GM12878 (cell line): ENCODE results near the gene DNAJC25. TPM values are rescaled to one million over a fixed set of nuclear protein-coding genes. Genes with fewer than 3 reads are reported as not detected.

Experiments
- CHD1 ChIP-seq: IDR thresholded peaks from 2 replicates; pipeline ENCODE4 v1.6.1; 2012; ENCODE audit warnings: low read depth, low read length, improper control_type of control experiment
- DPF2 ChIP-seq: fragments of 450-650 bp; IDR thresholded peaks from 2 replicates; pipeline ENCODE4 v1.6.1; 2017; ENCODE audit warnings: mild to moderate bottlenecking
- EED ChIP-seq: sonication (generic); IDR thresholded peaks from 2 replicates; pipeline ENCODE4 v1.6.1; 2016; ENCODE audit warnings: antibody characterized with exemption, low read depth
- GATAD2B ChIP-seq: fragments of 450-650 bp; conservative IDR thresholded peaks from 2 replicates; pipeline ENCODE4 v1.6.1; 2017; ENCODE audit warnings: low read depth, mild to moderate bottlenecking, moderate library complexity
- IKZF2 ChIP-seq, 2 experiments: fragments of 450-650 bp; IDR thresholded peaks; 2 replicates each; pipeline ENCODE4 v1.6.1; 2017; ENCODE audit warnings: mild to moderate bottlenecking in 2 of 2, moderate library complexity in 2 of 2
- IRF4 ChIP-seq: IDR thresholded peaks from 2 replicates; pipeline ENCODE4 v1.6.1; 2011; ENCODE audit warnings: low read depth, low read length
- KAT2A ChIP-seq: conservative IDR thresholded peaks from 2 replicates; pipeline ENCODE4 v1.6.1; 2011; ENCODE audit warnings: low read depth, low read length; ENCODE audit not compliant: control insufficient read depth
- LARP7 ChIP-seq: fragments of 450-650 bp; IDR thresholded peaks from 2 replicates; pipeline ENCODE4 v1.6.1; 2017; ENCODE audit warnings: mild to moderate bottlenecking
- NBN ChIP-seq: fragments of 450-650 bp; IDR thresholded peaks from 2 replicates; pipeline ENCODE4 v1.6.1; 2016
- NFYB ChIP-seq: IDR thresholded peaks from 2 replicates; pipeline ENCODE4 v1.6.1; 2011; ENCODE audit warnings: low read depth, mild to moderate bottlenecking, low read length, improper control_type of control experiment, moderate library complexity; ENCODE audit not compliant: insufficient read depth
- RAD51 ChIP-seq: fragments of 450-650 bp; IDR thresholded peaks from 2 replicates; pipeline ENCODE4 v1.6.1; 2016; ENCODE audit warnings: moderate library complexity, mild to moderate bottlenecking, inconsistent platforms
- SPI1 ChIP-seq: IDR thresholded peaks from 2 replicates; pipeline ENCODE4 v1.6.1; 2011; ENCODE audit warnings: low read depth, mild to moderate bottlenecking, low read length, moderate library complexity, borderline replicate concordance; ENCODE audit not compliant: insufficient read depth
- SREBF1 ChIP-seq: IDR thresholded peaks from 2 replicates; pipeline ENCODE4 v1.6.1; 2012; ENCODE audit warnings: mild to moderate bottlenecking, low read length
- STAT3 ChIP-seq: IDR thresholded peaks from 2 replicates; pipeline ENCODE4 v1.6.1; 2011; ENCODE audit warnings: low read depth, low read length, improper control_type of control experiment
- ZNF217 ChIP-seq: fragments of 450-650 bp; IDR thresholded peaks from 2 replicates; pipeline ENCODE4 v1.6.1; 2017; ENCODE audit warnings: antibody characterized with exemption, mild to moderate bottlenecking
- ZNF622 ChIP-seq: fragments of 450-650 bp; IDR thresholded peaks from 2 replicates; pipeline ENCODE4 v1.6.1; 2017; ENCODE audit warnings: mild to moderate bottlenecking, inconsistent platforms
- polyA plus RNA-seq, 11 experiments: library from polyadenylated mRNA; depleted of rRNA in 4 of 11; unstranded in 6 of 11; stranded (reverse) in 5 of 11; fragments of >200 nt; fragmentation: Nextera tagmentation in 4 of 11; fragmentation: Illumina TruSeq in 1 of 11; extraction: Ambion mirVana in 4 of 11; extraction: Trizol in 1 of 11; gene quantifications; 1 replicate in 1 of 11; 2 replicates in 10 of 11; pipeline versions ENCODE4 v1.2.1 to v1.2.3, GENCODE V29; 2011 to 2016; ENCODE audit warnings: inconsistent platforms in 2 of 11, missing spikeins in 2 of 11, low read depth in 1 of 11
- total RNA-seq, 4 experiments: library from RNA; depleted of rRNA in 3 of 4; stranded (reverse); fragments of >200 nt in 3 of 4; fragmentation: Illumina TruSeq in 1 of 4; extraction: Trizol in 1 of 4; gene quantifications; 2 replicates each; pipeline versions ENCODE4 v1.2.1 to v1.2.3, GENCODE V29; 2013 to 2021
- TF ChIP-seq, protein P1 (sequence below): fragments of 150-350 bp; IDR thresholded peaks from 2 replicates; pipeline ENCODE4 v1.6.1; 2016; ENCODE audit warnings: low read depth, low read length
- TF ChIP-seq, protein P2 (sequence below): fragments of 450-650 bp; conservative IDR thresholded peaks from 2 replicates; pipeline ENCODE4 v1.6.1; 2017; ENCODE audit warnings: mild to moderate bottlenecking, moderate library complexity
- TF ChIP-seq, protein P3 (sequence below): IDR thresholded peaks from 2 replicates; pipeline ENCODE4 v1.6.1; 2012; ENCODE audit warnings: mild to moderate bottlenecking, low read depth, low read length
- TF ChIP-seq, protein P4 (sequence below): IDR thresholded peaks from 2 replicates; pipeline ENCODE4 v1.6.1; 2012; ENCODE audit warnings: low read depth, low read length, improper control_type of control experiment
- TF ChIP-seq, protein P5 (sequence below): IDR thresholded peaks from 2 replicates; pipeline ENCODE4 v1.6.1; 2011; ENCODE audit warnings: borderline replicate concordance, low read depth, mild to moderate bottlenecking, moderate library complexity, low read length; ENCODE audit not compliant: insufficient read depth, poor library complexity, severe bottlenecking

The DNAJC25 gene
- total and polyA plus RNA-seq, 10 of the 15 experiments (the other 5 are each of a cell fraction or from before 2014, with no cell fraction given) = 2.4 to 6.4 (median 4.0) TPM

DNA sequence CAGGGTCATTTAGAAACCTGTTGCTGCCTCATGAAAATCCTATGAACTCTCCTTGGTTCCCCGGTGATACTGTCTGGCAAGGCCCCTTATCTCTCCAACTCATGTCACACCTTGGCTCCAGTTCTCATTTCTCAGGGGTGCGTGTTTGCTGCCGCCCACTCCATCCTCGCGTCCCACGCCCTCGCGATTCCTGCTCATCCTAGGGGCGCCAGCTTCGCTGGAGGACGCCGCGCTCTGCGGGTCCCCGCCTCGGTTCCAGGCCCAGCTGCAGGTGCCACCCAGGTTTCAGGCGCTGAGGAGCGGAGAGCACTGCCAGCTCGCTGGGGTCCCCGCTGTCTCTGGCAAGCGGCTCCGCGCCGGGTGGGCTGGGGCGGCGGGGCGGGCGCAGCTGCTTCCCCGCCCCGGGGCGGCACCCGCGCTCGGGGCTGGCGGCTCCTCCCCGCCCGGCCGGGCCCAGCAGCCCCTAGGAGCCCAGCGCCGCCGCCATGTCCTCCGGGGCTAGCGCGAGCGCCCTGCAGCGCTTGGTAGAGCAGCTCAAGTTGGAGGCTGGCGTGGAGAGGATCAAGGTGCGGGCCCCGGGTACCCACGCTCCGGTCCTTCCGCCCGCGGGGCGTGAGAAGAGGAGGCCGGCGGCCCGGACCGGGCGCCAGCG lies 30.1 kb downstream of the DNAJC25 start, which contains the start of gene GNG10 (continued):
- TF ChIP-seq, protein P1, sequence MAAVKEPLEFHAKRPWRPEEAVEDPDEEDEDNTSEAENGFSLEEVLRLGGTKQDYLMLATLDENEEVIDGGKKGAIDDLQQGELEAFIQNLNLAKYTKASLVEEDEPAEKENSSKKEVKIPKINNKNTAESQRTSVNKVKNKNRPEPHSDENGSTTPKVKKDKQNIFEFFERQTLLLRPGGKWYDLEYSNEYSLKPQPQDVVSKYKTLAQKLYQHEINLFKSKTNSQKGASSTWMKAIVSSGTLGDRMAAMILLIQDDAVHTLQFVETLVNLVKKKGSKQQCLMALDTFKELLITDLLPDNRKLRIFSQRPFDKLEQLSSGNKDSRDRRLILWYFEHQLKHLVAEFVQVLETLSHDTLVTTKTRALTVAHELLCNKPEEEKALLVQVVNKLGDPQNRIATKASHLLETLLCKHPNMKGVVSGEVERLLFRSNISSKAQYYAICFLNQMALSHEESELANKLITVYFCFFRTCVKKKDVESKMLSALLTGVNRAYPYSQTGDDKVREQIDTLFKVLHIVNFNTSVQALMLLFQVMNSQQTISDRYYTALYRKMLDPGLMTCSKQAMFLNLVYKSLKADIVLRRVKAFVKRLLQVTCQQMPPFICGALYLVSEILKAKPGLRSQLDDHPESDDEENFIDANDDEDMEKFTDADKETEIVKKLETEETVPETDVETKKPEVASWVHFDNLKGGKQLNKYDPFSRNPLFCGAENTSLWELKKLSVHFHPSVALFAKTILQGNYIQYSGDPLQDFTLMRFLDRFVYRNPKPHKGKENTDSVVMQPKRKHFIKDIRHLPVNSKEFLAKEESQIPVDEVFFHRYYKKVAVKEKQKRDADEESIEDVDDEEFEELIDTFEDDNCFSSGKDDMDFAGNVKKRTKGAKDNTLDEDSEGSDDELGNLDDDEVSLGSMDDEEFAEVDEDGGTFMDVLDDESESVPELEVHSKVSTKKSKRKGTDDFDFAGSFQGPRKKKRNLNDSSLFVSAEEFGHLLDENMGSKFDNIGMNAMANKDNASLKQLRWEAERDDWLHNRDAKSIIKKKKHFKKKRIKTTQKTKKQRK = no peak
- TF ChIP-seq EED = no peak
- TF ChIP-seq, protein P2, sequence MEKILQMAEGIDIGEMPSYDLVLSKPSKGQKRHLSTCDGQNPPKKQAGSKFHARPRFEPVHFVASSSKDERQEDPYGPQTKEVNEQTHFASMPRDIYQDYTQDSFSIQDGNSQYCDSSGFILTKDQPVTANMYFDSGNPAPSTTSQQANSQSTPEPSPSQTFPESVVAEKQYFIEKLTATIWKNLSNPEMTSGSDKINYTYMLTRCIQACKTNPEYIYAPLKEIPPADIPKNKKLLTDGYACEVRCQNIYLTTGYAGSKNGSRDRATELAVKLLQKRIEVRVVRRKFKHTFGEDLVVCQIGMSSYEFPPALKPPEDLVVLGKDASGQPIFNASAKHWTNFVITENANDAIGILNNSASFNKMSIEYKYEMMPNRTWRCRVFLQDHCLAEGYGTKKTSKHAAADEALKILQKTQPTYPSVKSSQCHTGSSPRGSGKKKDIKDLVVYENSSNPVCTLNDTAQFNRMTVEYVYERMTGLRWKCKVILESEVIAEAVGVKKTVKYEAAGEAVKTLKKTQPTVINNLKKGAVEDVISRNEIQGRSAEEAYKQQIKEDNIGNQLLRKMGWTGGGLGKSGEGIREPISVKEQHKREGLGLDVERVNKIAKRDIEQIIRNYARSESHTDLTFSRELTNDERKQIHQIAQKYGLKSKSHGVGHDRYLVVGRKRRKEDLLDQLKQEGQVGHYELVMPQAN = peak; percentile 45; the same call in 1 of the 2 replicates
- TF ChIP-seq NFYB = no peak
- no peak for TF ChIP-seq KAT2A
- TF ChIP-seq ZNF217 = no peak
- no peak for TF ChIP-seq SREBF1
- TF ChIP-seq IKZF2 (IDR thresholded peaks at IDR 0.05) = peak; percentile 31 to 39; a peak in 1 of 4 replicates
- TF ChIP-seq STAT3 = no peak
- TF ChIP-seq, protein P3, sequence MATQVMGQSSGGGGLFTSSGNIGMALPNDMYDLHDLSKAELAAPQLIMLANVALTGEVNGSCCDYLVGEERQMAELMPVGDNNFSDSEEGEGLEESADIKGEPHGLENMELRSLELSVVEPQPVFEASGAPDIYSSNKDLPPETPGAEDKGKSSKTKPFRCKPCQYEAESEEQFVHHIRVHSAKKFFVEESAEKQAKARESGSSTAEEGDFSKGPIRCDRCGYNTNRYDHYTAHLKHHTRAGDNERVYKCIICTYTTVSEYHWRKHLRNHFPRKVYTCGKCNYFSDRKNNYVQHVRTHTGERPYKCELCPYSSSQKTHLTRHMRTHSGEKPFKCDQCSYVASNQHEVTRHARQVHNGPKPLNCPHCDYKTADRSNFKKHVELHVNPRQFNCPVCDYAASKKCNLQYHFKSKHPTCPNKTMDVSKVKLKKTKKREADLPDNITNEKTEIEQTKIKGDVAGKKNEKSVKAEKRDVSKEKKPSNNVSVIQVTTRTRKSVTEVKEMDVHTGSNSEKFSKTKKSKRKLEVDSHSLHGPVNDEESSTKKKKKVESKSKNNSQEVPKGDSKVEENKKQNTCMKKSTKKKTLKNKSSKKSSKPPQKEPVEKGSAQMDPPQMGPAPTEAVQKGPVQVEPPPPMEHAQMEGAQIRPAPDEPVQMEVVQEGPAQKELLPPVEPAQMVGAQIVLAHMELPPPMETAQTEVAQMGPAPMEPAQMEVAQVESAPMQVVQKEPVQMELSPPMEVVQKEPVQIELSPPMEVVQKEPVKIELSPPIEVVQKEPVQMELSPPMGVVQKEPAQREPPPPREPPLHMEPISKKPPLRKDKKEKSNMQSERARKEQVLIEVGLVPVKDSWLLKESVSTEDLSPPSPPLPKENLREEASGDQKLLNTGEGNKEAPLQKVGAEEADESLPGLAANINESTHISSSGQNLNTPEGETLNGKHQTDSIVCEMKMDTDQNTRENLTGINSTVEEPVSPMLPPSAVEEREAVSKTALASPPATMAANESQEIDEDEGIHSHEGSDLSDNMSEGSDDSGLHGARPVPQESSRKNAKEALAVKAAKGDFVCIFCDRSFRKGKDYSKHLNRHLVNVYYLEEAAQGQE = no peak
- peak; percentile 42; the same call in 1 of the 2 replicates for TF ChIP-seq DPF2
- TF ChIP-seq, protein P4, sequence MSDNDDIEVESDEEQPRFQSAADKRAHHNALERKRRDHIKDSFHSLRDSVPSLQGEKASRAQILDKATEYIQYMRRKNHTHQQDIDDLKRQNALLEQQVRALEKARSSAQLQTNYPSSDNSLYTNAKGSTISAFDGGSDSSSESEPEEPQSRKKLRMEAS = peak; percentile 36; the same call in 1 of the 2 replicates
- TF ChIP-seq CHD1 = no peak
- TF ChIP-seq, protein P5, sequence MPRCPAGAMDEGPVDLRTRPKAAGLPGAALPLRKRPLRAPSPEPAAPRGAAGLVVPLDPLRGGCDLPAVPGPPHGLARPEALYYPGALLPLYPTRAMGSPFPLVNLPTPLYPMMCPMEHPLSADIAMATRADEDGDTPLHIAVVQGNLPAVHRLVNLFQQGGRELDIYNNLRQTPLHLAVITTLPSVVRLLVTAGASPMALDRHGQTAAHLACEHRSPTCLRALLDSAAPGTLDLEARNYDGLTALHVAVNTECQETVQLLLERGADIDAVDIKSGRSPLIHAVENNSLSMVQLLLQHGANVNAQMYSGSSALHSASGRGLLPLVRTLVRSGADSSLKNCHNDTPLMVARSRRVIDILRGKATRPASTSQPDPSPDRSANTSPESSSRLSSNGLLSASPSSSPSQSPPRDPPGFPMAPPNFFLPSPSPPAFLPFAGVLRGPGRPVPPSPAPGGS = no peak
- TF ChIP-seq ZNF622 = no peak
- no peak; the same call in 1 of the 2 replicates for TF ChIP-seq LARP7
- TF ChIP-seq NBN = no peak
- no peak for TF ChIP-seq SPI1
- peak; percentile 89 for TF ChIP-seq GATAD2B
- TF ChIP-seq RAD51 = no peak
- TF ChIP-seq IRF4 = no peak
